K562 (cell line): ENCODE measurements around the gene CORO2A. TPM values are rescaled to one million over a fixed set of nuclear protein-coding genes. Genes with fewer than 3 reads are reported as not detected.
A peak's percentile ranks its signal among the peaks of the same experiment; 100 is the strongest.

Experiments used
- CAMTA2 ChIP-seq: fragments of 250-450 bp; sonication (Bioruptor Pico); conservative IDR thresholded peaks from 2 replicates; pipeline ENCODE4 v1.5.1; 2022
- CBFA2T3 ChIP-seq: fragments of 450-650 bp; IDR thresholded peaks from 2 replicates; pipeline ENCODE4 v1.6.1; 2017
- CREM ChIP-seq: IDR thresholded peaks from 2 replicates; pipeline ENCODE4 v1.6.1; 2014; ENCODE audit warnings: antibody characterized with exemption, low read depth
- E2F4 ChIP-seq: sonication (generic); formaldehyde crosslinking; IDR thresholded peaks from 2 replicates; pipeline ENCODE4 v1.8.0; 2022; ENCODE audit warnings: mild to moderate bottlenecking, low read depth, missing genetic modification reagents
- MNT ChIP-seq, 2 experiments: fragments of 450-650 bp; conservative IDR thresholded peaks; 2 replicates each; pipeline ENCODE4 v1.6.1; 2017; ENCODE audit warnings: mild to moderate bottlenecking in 2 of 2, moderate library complexity in 2 of 2
- NFATC3 ChIP-seq: fragments of 450-650 bp; IDR thresholded peaks from 2 replicates; pipeline ENCODE4 v1.6.1; 2017; ENCODE audit warnings: mild to moderate bottlenecking
- NR1H2 ChIP-seq: sonication (generic); formaldehyde crosslinking; IDR thresholded peaks from 2 replicates; pipeline ENCODE4 v1.4.0; 2020; ENCODE audit warnings: mild to moderate bottlenecking, missing genetic modification reagents
- POU5F1 ChIP-seq: fragments of 150-350 bp; IDR thresholded peaks from 2 replicates; pipeline ENCODE4 v1.6.1; 2014; ENCODE audit warnings: borderline replicate concordance, low read length, low read depth, mild to moderate bottlenecking; ENCODE audit not compliant: partially characterized antibody
- SMC3 ChIP-seq: conservative IDR thresholded peaks from 2 replicates; pipeline ENCODE4 v1.6.1; 2011; ENCODE audit warnings: low read depth, low read length, improper control_type of control experiment; ENCODE audit not compliant: insufficient read depth
- SOX6 ChIP-seq: fragments of 450-650 bp; IDR thresholded peaks from 2 replicates; pipeline ENCODE4 v1.6.1; 2014; ENCODE audit warnings: mild to moderate bottlenecking
- SREBF1 ChIP-seq: fragments of 150-350 bp; IDR thresholded peaks from 2 replicates; pipeline ENCODE4 v1.6.1; 2014; ENCODE audit warnings: antibody characterized with exemption, low read depth, low read length, borderline replicate concordance
- TAF9B ChIP-seq: fragments of 450-650 bp; IDR thresholded peaks from 2 replicates; pipeline ENCODE4 v1.6.1; 2018; ENCODE audit warnings: mild to moderate bottlenecking; ENCODE audit not compliant: partially characterized antibody
- TFAP4 ChIP-seq: sonication (generic); formaldehyde crosslinking; IDR thresholded peaks from 2 replicates; pipeline ENCODE4 v1.8.0; 2022; ENCODE audit warnings: missing genetic modification reagents, mild to moderate bottlenecking, moderate library complexity, borderline replicate concordance
- TRIM24 ChIP-seq, 2 experiments: fragments of 450-650 bp; IDR thresholded peaks; 2 replicates each; pipeline ENCODE4 v1.6.1; 2016
- ZKSCAN1 ChIP-seq: fragments of 150-350 bp; IDR thresholded peaks from 2 replicates; pipeline ENCODE4 v1.6.1; 2016; ENCODE audit warnings: low read depth, low read length
- ZNF232 ChIP-seq: sonication (generic); formaldehyde crosslinking; IDR thresholded peaks from 2 replicates; pipeline ENCODE4 v1.8.0; 2022; ENCODE audit warnings: mild to moderate bottlenecking, missing genetic modification reagents
- ZNF239 ChIP-seq: fragments of 250-450 bp; sonication (Bioruptor Pico); IDR thresholded peaks from 2 replicates; pipeline ENCODE4 v1.4.0; 2020; ENCODE audit warnings: mild to moderate bottlenecking
- ZNF277 ChIP-seq: fragments of 250-450 bp; sonication (Bioruptor Pico); IDR thresholded peaks from 2 replicates; pipeline ENCODE4 v1.8.0; 2022; ENCODE audit warnings: inconsistent platforms, mild to moderate bottlenecking, moderate library complexity, borderline replicate concordance
- ZNF316 ChIP-seq: fragments of 450-650 bp; IDR thresholded peaks from 2 replicates; pipeline ENCODE4 v1.6.1; 2016
- ZNF57 ChIP-seq: fragments of 450-650 bp; formaldehyde crosslinking; IDR thresholded peaks from 2 replicates; pipeline ENCODE4 v1.4.0; 2020; ENCODE audit warnings: mild to moderate bottlenecking, moderate library complexity
- polyA plus RNA-seq, 8 experiments: library from polyadenylated mRNA; depleted of rRNA in 4 of 8; stranded (reverse) in 5 of 8; unstranded in 3 of 8; fragments of >200 nt; fragmentation: Nextera tagmentation in 2 of 8; fragmentation: Illumina TruSeq in 1 of 8; extraction: Ambion mirVana in 2 of 8; extraction: Trizol in 1 of 8; gene quantifications; 2 replicates each; pipeline versions ENCODE4 v1.2.1 to v1.2.3, GENCODE V29; 2011 to 2014; ENCODE audit warnings: inconsistent platforms in 1 of 8, missing spikeins in 1 of 8
- total RNA-seq, 7 experiments: library from RNA; depleted of rRNA in 6 of 7; stranded (reverse); fragments of >200 nt in 6 of 7; fragmentation: Illumina TruSeq in 2 of 7; extraction: Trizol in 2 of 7; gene quantifications; 2 replicates each; pipeline versions ENCODE4 v1.2.1 to v1.2.3, GENCODE V29; 2011 to 2021; ENCODE audit warnings: low replicate concordance in 1 of 7
- TF ChIP-seq, protein P1 (sequence below): fragments of 250-450 bp; sonication (Bioruptor Pico); IDR thresholded peaks from 2 replicates; pipeline ENCODE4 v1.8.0; 2022; ENCODE audit warnings: moderate library complexity, mild to moderate bottlenecking, inconsistent platforms
- TF ChIP-seq, protein P2 (sequence below): sonication (generic); formaldehyde crosslinking; IDR thresholded peaks from 2 replicates; pipeline ENCODE4 v1.8.1; 2022; ENCODE audit warnings: missing genetic modification reagents
- TF ChIP-seq, protein P3 (sequence below): fragments of 450-650 bp; conservative IDR thresholded peaks from 2 replicates; pipeline ENCODE4 v1.6.1; 2016; ENCODE audit warnings: missing genetic modification characterization, low read depth, mild to moderate bottlenecking, missing compliant biosample characterization, moderate library complexity

CORO2A gene
- total and polyA plus RNA-seq, 9 of the 15 experiments (the other 6 are each of a cell fraction or from before 2014, with no cell fraction given) = 9.5 to 26.6 (median 18.0) TPM

- no peak; a peak in 1 of 4 replicates for TF ChIP-seq MNT (conservative IDR thresholded peaks at IDR 0.05)
- TF ChIP-seq NR1H2 (CRISPR knock-in tag) = no peak
- peak in 1 of 2 experiments; percentile 36; a peak in 1 of 4 replicates for TF ChIP-seq TRIM24 (IDR thresholded peaks at IDR 0.05)
- 0 out of 2 replicates have a peak, but pooled peaks have one; percentile 35 for TF ChIP-seq TFAP4 (CRISPR knock-in tag)
- TF ChIP-seq, protein P1, sequence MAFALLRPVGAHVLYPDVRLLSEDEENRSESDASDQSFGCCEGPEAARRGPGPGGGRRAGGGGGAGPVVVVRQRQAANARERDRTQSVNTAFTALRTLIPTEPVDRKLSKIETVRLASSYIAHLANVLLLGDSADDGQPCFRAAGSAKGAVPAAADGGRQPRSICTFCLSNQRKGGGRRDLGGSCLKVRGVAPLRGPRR (CRISPR knock-in tag) = no peak
- no peak for TF ChIP-seq CAMTA2
- no peak for TF ChIP-seq NFATC3
- TF ChIP-seq ZNF57 (CRISPR knock-in tag) = no peak
- TF ChIP-seq ZNF239 (CRISPR knock-in tag) = no peak
- TF ChIP-seq POU5F1 = no peak
- TF ChIP-seq, protein P2, sequence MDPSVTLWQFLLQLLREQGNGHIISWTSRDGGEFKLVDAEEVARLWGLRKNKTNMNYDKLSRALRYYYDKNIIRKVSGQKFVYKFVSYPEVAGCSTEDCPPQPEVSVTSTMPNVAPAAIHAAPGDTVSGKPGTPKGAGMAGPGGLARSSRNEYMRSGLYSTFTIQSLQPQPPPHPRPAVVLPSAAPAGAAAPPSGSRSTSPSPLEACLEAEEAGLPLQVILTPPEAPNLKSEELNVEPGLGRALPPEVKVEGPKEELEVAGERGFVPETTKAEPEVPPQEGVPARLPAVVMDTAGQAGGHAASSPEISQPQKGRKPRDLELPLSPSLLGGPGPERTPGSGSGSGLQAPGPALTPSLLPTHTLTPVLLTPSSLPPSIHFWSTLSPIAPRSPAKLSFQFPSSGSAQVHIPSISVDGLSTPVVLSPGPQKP (CRISPR knock-in tag) = no peak
- TF ChIP-seq SOX6 = peak; percentile 64; the same call in 1 of the 2 replicates
- TF ChIP-seq CREM = peak; percentile 56
- no peak for TF ChIP-seq ZNF316
- no peak for TF ChIP-seq ZKSCAN1
- TF ChIP-seq, protein P3, sequence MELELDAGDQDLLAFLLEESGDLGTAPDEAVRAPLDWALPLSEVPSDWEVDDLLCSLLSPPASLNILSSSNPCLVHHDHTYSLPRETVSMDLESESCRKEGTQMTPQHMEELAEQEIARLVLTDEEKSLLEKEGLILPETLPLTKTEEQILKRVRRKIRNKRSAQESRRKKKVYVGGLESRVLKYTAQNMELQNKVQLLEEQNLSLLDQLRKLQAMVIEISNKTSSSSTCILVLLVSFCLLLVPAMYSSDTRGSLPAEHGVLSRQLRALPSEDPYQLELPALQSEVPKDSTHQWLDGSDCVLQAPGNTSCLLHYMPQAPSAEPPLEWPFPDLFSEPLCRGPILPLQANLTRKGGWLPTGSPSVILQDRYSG (tag) = no peak
- TF ChIP-seq SMC3 = no peak
- no peak for TF ChIP-seq SREBF1
- TF ChIP-seq ZNF277 (CRISPR knock-in tag) = no peak
- no peak for TF ChIP-seq TAF9B
- TF ChIP-seq E2F4 (CRISPR knock-in tag) = no peak
- no peak for TF ChIP-seq ZNF232 (CRISPR knock-in tag)
- peak; percentile 79 for TF ChIP-seq CBFA2T3
Observed at GRCh38 chr9:98168941-98169488, 23.4 kb downstream of the CORO2A start (continued).
